DMS79 treated with DMSO at 0.1 percent for 48 hours (cell line): ENCODE results near the gene STIMATE.
A peak's percentile ranks its signal among the peaks of the same experiment; 100 is the strongest.

Source experiments
- DNase-seq: peaks from one replicate; lab custom pipeline; 2025; lab: John Stamatoyannopoulos, UW

Gene STIMATE

GRCh38 chr3:52841211-52841980 is 56.0 kb downstream of the STIMATE start:
- no peak for DNase-seq

- DNase-seq = no peak
Measured at GRCh38 chr3:52839892-52840545, 57.3 kb downstream of the STIMATE start.

- no peak for DNase-seq
Measured at GRCh38 chr3:52839268-52839575, 58.1 kb downstream of the STIMATE start.

GRCh38 chr3:52838561-52839267 is 58.6 kb downstream of the STIMATE start:
- DNase-seq = no peak

- DNase-seq = no peak
Measured at GRCh38 chr3:52836986-52837385, 60.4 kb downstream of the STIMATE start.

- DNase-seq = no peak
Measured at GRCh38 chr3:52836471-52836845, 60.9 kb downstream of the STIMATE start.

- DNase-seq = no peak
Measured at GRCh38 chr3:52835766-52836470, 61.4 kb downstream of the STIMATE start.

- no peak for DNase-seq
Measured at GRCh38 chr3:52834871-52835501, 62.4 kb downstream of the STIMATE start, which contains the start of gene MUSTN1. Gene MUSTN1 (minus strand): TSS chr3:52835019. CDS start chr3:52834948, 71 bp downstream.

GRCh38 chr3:52833202-52833601 is 64.1 kb downstream of the STIMATE start:
- DNase-seq = no peak

- DNase-seq = peak; percentile 14
Measured at GRCh38 chr3:52831500-52832301, 65.6 kb downstream of the STIMATE start.

GRCh38 chr3:52830535-52831258 is 66.7 kb downstream of the STIMATE start, which contains the start of gene ITIH4:
Gene ITIH4 (minus strand): TSS chr3:52830672. CDS start chr3:52830642, 30 bp downstream.
- DNase-seq = no peak

- no peak for DNase-seq
Measured at GRCh38 chr3:52829906-52830463, 67.4 kb downstream of the STIMATE start.

GRCh38 chr3:52829482-52829881 is 67.9 kb downstream of the STIMATE start:
- DNase-seq = no peak

- no peak for DNase-seq
Measured at GRCh38 chr3:52827866-52828376, 69.4 kb downstream of the STIMATE start.

GRCh38 chr3:52827441-52827840 is 69.9 kb downstream of the STIMATE start:
- no peak for DNase-seq

GRCh38 chr3:52824037-52824436 is 73.3 kb downstream of the STIMATE start:
- no peak for DNase-seq

- DNase-seq = no peak
Measured at GRCh38 chr3:52822363-52822762, 75.0 kb downstream of the STIMATE start.

- DNase-seq = no peak
Measured at GRCh38 chr3:52820736-52821135, 76.6 kb downstream of the STIMATE start.

- no peak for DNase-seq
Measured at GRCh38 chr3:52819936-52820335, 77.4 kb downstream of the STIMATE start.

- DNase-seq = no peak
Measured at GRCh38 chr3:52817860-52818259, 79.5 kb downstream of the STIMATE start.
